Peyer's patch (tissue), 4 donors: ENCODE data around the gene SRGAP2B.
"Not testable (repeated sequence)": the region's sequence is repeated elsewhere in the genome, so short reads cannot be mapped to it uniquely, and the experiment has no call there.

Source experiments
- CTCF ChIP-seq, 6 experiments: fragments of 450-650 bp in 4 of 6; fragments of 200-600 bp in 2 of 6; sonication (generic) in 1 of 6; IDR thresholded peaks; one replicate each; pipeline ENCODE4 v1.5.1; 2017 to 2019; ENCODE audit warnings: antibody characterized with exemption in 6 of 6, mild to moderate bottlenecking in 3 of 6, moderate library complexity in 1 of 6
- POLR2A ChIP-seq, 2 donors: fragments of 450-650 bp; IDR thresholded peaks; one replicate each; pipeline ENCODE4 v1.5.1; 2017; ENCODE audit warnings: antibody characterized with exemption in 2 of 2, mild to moderate bottlenecking in 2 of 2, moderate library complexity in 2 of 2

DNA sequence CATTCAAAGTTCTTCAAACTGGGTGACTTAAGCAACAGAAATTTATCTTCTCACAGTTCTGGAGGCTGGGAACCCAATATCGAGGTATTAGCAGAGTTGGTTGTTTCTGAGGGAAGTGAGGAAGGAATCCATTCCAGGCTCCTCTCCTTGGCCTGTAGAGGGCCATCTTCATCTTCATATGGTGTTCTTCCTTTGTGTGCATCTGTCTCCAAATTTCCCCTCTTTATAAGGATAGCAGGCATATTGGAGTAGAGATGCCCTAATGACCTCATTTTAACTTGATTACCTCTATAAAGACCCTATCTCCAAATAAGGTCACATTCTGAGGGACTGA, 27.9 kb upstream of the SRGAP2B start:
- not testable (repeated sequence) for TF ChIP-seq CTCF, POLR2A (IDR thresholded peaks at IDR 0.05)
